GM19438 (cell line): Measurements from ENCODE around the gene XRCC2.
"Not testable (repeated sequence)": the region's sequence is repeated elsewhere in the genome, so short reads cannot be mapped to it uniquely, and the experiment has no call there.

Source experiments
- ATAC-seq: cut with Tn5 transposase; IDR thresholded peaks from one replicate; pipeline ENCODE4 v1.9.1; 2021; ENCODE audit warnings: low read depth; ENCODE audit not compliant: unreplicated experiment

Gene XRCC2

GRCh38 chr7:152666078-152666477 lies 9.9 kb downstream of the XRCC2 start:
- no peak for ATAC-seq

- no peak for ATAC-seq
These were observed 11.3 kb downstream of the XRCC2 start for GRCh38 chr7:152664636-152665035.

- ATAC-seq = no peak
These were observed 12.0 kb downstream of the XRCC2 start for GRCh38 chr7:152663931-152664330.

- no peak for ATAC-seq
These were observed 12.7 kb downstream of the XRCC2 start for GRCh38 chr7:152663148-152663740.

- no peak for ATAC-seq
These were observed 14.5 kb downstream of the XRCC2 start for GRCh38 chr7:152661479-152661878.

GRCh38 chr7:152660021-152660420 lies 15.9 kb downstream of the XRCC2 start:
- no peak for ATAC-seq

GRCh38 chr7:152654971-152655370 lies 21.0 kb downstream of the XRCC2 start:
- ATAC-seq = no peak

GRCh38 chr7:152649220-152649619 lies 26.7 kb downstream of the XRCC2 start:
- ATAC-seq = no peak

- ATAC-seq = no peak
These were observed 28.9 kb downstream of the XRCC2 start for GRCh38 chr7:152647009-152647408.

GRCh38 chr7:152646579-152646978 lies 29.4 kb downstream of the XRCC2 start:
- ATAC-seq = not testable (repeated sequence)

GRCh38 chr7:152643979-152644559 lies 31.9 kb downstream of the XRCC2 start:
- no peak for ATAC-seq

- no peak for ATAC-seq
These were observed 34.6 kb downstream of the XRCC2 start for GRCh38 chr7:152641384-152641783.

- ATAC-seq = no peak
These were observed 35.1 kb downstream of the XRCC2 start for GRCh38 chr7:152640829-152641228.

GRCh38 chr7:152637920-152638580 lies 37.9 kb downstream of the XRCC2 start:
- ATAC-seq = no peak

- ATAC-seq = no peak
These were observed 38.8 kb downstream of the XRCC2 start for GRCh38 chr7:152637161-152637560.

GRCh38 chr7:152636441-152636840 lies 39.5 kb downstream of the XRCC2 start:
- ATAC-seq = no peak

- no peak for ATAC-seq
These were observed 42.4 kb downstream of the XRCC2 start for GRCh38 chr7:152633504-152633903.

- no peak for ATAC-seq
These were observed 42.9 kb downstream of the XRCC2 start for GRCh38 chr7:152633072-152633471.

GRCh38 chr7:152628772-152629171 lies 47.2 kb downstream of the XRCC2 start:
- not testable (repeated sequence) for ATAC-seq

GRCh38 chr7:152624228-152624627 lies 51.7 kb downstream of the XRCC2 start:
- ATAC-seq = no peak

- no peak for ATAC-seq
These were observed 54.5 kb downstream of the XRCC2 start for GRCh38 chr7:152621426-152621825.
